Tongue (tissue), 2 donors: ENCODE measurements around the gene PCDHGA1. TPM values are rescaled to one million over a fixed set of nuclear protein-coding genes. Genes with fewer than 3 reads are reported as not detected.
"Not testable (repeated sequence)": the region's sequence is repeated elsewhere in the genome, so short reads cannot be mapped to it uniquely, and the experiment has no call there.

ENCODE experiments used
- DNase-seq: peaks from one replicate; pipeline ENCODE4 v3.0.0-alpha.2; 2015
- total RNA-seq: library from RNA; depleted of rRNA; stranded (reverse); fragments of >200 nt; gene quantifications from one replicate; pipeline ENCODE4 v1.2.3, GENCODE V29; 2014

PCDHGA1 gene
- 1.8 TPM for total RNA-seq

DNA sequence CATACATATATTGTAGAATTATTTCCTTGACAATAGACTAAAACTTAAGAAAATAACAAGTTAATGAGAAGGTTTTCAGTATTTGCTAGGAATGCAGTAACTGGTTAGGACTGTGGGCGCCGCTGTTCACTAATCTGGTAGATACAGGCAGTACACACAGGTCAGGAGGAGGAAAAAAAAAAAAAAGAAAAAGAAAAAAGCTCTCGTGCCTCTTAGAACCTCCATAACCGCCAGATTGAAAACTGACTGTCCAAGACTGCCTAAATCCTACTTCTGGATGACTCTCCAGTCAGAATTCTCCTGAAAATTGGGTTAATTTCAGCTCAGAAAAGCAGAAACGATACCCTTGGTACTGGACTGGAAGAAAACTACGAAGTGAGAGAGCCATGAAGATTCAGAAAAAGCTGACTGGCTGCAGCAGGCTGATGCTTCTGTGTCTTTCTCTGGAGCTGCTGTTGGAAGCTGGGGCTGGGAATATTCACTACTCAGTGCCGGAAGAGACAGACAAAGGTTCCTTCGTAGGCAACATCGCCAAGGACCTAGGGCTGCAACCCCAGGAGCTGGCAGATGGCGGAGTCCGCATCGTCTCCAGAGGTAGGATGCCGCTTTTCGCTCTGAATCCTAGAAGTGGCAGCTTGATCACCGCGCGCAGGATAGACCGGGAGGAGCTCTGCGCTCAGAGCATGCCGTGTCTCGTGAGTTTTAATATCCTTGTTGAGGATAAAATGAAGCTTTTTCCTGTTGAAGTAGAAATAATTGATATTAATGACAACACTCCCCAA lies at the start of gene PCDHGA1:
Gene PCDHGA1 (plus strand): TSS at position 216 of the 782 bp plus-strand sequence.
- DNase-seq, result no peak

DNA sequence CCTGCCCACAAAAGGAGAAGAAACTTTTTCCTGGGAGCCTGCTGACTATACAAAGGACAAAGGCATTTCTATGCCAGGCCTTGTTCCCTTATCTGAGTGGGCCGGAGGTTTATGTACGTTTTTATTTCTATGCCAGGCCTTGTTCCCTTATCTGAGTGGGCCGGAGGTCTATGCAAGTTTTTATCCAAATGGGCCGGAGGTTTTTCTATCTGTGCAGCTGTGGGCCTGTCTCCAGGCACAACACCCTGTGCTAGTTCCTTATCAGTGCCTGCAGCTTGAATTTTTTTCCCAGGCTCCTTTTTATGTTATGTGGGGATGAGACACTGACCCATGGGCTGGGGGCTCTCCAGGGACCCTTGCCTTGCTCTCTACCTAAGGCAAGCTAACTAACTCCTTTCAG lies 31.9 kb upstream of the PCDHGA1 start:
- DNase-seq, result no peak

DNA sequence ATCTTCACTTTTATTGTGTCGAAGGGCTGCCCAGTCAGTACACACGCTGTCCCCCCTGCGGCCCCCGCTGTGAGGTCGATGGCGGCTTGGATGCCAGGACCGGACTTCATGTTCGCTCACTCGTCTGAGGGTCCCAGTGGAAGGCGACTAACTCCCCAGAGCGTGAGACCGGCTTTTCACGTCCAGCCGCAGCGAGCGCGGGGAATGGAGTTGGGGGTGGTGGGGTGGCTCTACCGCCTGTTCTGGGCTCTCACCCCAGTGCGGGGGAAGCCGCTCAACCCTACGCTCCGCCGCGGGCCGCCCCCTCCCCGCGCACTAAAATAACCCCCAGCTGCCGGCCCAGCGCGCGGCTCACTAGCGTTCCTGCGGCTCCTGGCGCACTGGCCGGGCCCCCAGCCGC lies 26.6 kb upstream of the PCDHGA1 start, which contains the start of gene SLC25A2:
Gene SLC25A2 (minus strand): TSS at position 294 of the 400 bp plus-strand sequence. CDS start 184 bp downstream, at position 110.
- no peak for DNase-seq

DNA sequence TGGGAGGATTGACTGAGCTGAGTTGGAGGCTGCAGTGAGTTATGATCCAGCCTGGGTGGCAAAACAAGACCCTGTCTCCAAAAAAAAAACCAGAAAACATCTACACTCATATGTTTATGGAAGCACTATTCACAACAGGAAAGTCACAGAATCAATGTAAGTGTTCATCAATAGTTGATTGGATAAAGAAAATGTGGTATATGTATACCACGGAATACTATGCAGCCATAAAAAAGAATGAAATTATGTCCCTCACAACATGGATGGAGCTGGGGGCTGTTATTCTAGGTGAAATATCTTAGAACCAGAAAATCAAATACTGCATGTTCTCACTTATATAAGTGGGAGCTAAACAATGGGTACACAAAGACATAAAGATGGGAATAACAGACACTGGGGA lies 23.7 kb upstream of the PCDHGA1 start:
- DNase-seq, result no peak

DNA sequence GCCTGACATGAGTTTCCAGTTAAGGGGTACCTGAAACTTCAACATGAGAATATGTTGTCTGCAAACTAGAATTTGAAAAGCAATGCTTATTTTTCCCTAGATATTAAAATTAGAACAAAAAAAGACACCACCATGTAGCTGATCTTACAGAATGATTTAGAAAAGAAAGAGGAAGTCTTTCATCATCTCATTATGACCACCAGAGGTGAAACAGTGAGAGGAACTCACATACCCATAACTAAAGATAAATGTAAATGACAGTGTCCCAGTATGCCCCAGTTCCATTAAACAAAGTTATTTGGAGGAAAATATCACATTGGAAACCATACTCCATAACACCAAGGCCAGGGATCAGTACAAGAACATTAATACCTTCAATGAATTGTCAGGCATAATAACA lies 16.6 kb upstream of the PCDHGA1 start:
- DNase-seq, result no peak

DNA sequence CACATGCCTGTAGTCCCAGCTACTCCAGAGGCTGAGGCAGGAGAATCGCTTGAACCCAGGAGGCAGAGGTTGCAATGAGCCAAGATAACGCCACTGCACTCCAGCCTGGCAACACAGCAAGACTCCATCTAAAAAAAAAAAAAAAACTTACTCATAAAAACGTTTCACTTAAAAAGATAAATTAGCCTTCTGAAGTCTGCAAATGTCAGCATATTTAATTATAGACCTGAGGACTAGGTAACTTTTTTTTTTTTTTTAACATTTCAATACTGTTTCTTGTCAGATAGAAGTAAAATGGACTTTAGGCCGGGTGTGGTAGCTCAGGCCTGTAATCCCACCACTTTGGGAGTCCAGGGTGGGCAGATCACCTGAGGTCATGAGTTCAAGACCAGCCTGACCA lies 13.4 kb upstream of the PCDHGA1 start:
- DNase-seq, result not testable (repeated sequence)

DNA sequence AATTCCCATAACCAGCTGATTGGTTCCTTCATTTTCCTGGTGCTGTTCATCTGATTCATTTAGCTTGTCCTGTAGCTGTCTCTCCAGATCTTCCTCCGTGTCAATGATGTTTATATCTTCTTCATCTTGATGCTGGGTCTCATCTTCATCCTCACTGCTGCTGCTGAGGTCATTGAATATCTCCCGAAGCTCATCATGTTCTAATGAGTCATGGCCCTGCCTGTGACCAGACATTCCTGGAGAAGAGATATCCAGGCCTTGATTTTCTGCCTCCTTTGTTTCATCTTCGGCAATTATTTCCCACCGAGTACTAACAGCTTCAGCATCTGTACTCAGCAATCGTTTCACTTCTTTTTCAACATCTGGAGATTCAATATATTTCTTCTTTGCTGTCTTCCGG lies 11.1 kb upstream of the PCDHGA1 start:
- DNase-seq, result no peak

DNA sequence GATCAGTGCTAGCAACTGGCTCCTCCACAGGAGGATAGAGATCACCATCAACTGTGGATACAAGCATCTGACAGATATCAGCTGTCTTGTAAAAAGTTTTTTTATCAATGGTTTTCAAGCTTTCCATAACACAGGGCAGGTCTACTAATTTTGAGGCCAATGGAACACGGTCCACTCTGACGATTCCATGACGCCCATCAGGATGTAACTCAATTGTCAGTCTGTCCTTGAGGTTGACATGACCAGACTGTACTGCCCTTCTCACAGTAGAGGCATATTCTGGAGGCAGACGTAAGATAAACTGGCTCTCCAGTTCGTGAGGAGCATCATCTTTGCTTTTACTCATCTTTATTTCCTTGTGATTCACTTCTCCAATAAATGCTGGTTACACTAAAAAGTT lies 10.6 kb upstream of the PCDHGA1 start:
- DNase-seq, result no peak

DNA sequence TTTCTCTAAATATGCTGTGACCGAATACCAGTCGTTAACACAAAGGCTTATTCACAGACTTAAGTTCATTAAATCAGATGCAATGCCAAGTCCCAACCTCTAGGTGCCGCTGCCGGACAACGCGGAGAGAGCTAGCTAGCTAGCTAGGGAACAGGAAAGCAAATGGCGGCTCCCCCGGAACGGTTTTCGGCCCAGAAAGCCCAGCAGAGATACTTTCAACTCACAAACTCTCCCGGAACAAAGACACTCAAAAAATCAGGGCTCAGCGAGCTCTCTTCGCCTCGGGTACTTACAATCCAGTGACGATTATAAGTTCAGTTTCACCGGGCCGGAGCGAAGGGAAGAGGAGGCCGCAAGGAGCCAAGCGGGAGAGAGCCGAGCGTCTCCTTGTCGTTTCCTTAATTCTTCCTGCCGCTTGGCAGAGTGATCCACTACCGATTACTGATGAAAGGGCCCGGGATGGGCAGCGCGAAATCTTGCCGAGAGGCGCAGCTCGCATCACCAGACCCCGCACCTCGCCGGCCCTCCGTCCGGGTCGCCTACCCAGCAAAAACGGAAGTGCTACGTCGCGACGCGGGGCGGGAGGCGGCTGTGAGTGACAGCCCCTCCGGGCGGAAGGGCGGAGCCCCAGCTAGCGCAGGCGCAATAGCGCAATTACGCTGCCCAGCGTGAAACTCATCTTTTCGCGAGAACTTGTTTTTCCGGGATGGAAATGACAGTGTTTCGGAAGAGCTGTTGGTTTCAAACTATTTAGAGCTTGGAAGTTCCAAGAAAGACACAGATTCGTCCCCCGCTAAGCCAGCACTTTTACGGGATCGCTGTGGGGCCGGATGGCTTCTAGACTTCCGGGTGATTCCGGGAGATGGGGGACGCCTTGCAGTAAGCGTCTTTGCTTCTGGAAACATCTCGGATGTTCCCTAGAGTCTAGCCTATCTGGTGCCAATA lies 9.8 kb upstream of the PCDHGA1 start, which contains the start of gene TAF7:
Gene TAF7 (minus strand): TSS at position 560 of the 945 bp plus-strand sequence. CDS start 740 bp downstream, outside the sequence.
- peak; percentile 97 for DNase-seq

DNA sequence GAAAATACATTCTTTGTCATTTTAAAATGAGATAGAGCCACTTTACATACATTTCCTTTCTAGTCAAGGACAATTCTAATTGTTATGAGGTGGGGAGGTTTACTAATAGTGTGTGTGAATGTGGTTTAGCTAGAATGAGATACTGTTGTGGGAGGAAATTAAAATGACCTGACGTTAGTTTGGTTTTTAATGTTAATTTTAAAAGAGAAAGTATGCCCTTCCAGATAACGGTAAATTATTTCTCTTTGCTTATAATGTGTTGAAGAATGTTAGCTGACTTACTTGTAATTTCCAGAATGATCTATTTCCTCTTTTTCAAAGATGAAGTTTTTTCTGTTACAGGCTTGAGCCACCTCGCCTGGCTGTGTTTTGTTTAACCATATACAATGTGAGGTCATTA lies 8.1 kb upstream of the PCDHGA1 start:
- no peak for DNase-seq

DNA sequence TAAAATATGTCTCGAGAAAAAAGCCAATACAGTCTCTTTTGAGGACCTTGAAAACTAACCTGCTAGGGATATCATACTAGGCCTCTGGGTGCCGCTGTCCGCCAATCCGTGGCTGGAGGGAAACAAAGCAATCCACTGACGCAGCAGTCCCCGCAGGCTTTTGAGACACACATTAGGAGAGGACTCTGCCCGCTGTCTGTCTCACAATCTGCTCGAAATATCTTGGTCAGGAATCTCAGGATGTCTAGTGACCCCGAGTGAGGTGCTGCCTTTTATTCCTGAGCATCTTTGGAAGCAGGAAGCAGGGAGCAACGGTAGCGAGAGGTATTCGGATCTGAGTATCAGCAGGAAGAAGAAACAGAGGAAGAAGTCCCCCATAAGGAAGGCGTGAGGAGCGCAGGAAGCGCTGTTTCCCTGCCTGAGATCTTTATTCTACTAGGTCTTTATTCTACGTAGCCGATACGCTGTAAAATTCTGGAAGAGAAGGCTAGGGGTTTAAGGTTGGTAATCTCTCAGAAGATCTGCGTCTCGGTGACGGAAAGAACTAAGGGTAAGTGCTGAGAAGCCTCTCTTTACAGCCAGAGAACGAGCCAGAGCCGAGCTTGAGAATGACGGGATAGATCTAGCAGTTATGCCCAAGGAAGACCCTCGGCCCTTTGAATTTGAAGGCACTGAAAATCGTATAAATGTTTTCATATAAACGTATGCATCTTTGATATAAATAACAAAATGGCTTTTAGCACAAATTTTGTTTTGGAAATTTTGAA lies 4.0 kb upstream of the PCDHGA1 start:
- peak; percentile 55 for DNase-seq

DNA sequence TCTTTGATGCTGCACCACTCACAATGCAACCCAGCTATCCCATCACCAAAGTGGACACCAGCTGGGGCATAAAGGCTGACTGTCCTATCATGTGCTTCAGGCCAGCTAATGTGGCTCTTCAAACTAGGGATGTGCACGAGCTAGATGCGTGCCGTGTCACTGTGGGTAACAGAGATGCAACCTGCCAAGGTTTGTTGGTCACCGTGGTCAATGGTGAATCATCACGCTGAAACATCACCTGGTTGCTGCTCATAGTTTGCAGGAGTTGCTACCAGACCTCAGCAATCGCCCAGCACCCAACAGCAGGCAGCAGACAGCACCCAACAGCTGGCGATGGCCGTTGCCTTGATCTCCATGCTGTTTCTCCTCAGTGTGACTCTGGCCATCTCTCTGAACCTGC lies 2.1 kb upstream of the PCDHGA1 start:
- no peak for DNase-seq

DNA sequence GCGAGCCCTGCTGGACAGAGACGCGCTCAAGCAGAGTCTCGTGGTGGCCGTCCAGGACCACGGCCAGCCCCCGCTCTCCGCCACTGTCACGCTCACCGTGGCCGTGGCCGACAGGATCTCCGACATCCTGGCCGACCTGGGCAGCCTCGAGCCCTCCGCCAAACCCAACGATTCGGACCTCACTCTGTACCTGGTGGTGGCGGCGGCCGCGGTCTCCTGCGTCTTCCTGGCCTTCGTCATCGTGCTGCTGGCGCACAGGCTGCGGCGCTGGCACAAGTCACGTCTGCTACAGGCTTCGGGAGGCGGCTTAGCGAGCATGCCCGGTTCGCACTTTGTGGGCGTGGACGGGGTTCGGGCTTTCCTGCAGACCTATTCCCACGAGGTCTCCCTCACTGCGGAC lies 2.3 kb downstream of the PCDHGA1 start:
- DNase-seq, result not testable (repeated sequence)

DNA sequence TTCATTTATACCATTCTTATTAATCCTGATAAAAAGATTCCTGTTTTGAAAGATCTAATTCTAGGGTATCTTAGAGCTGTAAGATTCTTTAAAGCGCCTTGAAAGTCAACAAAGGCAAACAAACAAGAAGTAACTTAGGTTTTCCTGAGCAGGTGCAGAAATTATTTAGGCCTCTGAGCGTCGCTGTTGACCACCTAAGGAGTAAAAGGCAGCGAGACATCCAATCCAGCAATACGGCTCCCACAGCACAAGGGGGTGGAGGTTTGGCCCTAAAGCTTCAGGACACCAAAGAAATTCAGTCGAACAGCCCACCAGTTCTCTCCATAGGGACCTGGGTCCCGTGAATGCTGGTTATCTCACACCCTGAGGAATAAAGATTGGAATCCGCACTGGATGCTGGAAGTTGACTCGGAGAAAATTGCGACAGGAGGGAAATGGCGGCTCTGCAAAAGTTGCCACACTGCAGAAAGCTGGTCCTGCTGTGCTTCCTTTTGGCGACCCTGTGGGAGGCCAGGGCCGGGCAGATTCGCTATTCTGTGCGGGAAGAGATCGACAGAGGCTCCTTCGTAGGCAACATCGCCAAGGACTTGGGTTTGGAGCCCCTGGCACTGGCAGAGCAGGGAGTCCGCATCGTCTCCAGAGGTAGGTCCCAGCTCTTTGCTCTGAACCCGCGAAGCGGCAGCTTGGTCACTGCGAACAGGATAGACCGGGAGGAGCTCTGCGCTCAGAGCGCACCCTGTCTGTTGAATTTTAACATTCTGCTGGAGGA lies 8.4 kb downstream of the PCDHGA1 start, which contains the start of gene PCDHGA2:
Gene PCDHGA2 (plus strand): TSS at position 223 of the 769 bp plus-strand sequence.
- peak; percentile 59 for DNase-seq

DNA sequence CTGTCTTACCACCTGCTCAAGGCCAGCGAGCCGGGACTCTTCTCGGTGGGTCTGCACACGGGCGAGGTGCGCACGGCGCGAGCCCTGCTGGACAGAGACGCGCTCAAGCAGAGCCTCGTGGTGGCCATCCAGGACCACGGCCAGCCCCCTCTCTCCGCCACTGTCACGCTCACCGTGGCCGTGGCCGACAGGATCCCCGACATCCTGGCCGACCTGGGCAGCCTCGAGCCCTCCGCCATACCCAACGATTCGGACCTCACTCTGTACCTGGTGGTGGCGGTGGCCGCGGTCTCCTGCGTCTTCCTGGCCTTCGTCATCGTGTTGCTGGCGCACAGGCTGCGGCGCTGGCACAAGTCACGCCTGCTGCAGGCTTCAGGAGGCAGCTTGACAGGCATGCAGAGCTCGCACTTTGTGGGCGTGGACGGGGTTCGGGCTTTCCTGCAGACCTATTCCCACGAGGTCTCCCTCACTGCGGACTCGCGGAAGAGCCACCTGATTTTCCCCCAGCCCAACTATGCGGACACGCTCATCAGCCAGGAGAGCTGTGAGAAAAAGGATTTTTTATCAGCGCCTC lies 10.6 kb downstream of the PCDHGA1 start:
- DNase-seq, result not testable (repeated sequence)

DNA sequence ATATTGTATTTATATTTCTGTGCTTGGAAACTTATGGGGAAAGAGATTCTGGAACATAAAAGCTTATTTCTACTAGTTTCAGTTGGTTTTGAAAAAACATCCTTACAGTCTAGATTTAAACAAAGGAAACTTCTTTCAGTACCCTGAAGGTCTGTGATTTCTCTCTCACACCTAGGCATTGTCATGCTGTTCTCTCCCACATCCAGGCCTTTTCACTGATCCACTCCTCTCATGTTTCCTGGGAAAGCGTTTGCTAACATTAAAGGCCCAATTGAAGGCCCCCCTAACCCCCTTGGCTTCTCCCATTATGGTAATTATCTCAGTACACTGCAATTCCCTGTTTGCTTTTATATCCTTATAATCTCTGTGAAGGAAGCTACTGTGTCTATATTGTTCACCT lies 12.5 kb downstream of the PCDHGA1 start:
- DNase-seq, result no peak

DNA sequence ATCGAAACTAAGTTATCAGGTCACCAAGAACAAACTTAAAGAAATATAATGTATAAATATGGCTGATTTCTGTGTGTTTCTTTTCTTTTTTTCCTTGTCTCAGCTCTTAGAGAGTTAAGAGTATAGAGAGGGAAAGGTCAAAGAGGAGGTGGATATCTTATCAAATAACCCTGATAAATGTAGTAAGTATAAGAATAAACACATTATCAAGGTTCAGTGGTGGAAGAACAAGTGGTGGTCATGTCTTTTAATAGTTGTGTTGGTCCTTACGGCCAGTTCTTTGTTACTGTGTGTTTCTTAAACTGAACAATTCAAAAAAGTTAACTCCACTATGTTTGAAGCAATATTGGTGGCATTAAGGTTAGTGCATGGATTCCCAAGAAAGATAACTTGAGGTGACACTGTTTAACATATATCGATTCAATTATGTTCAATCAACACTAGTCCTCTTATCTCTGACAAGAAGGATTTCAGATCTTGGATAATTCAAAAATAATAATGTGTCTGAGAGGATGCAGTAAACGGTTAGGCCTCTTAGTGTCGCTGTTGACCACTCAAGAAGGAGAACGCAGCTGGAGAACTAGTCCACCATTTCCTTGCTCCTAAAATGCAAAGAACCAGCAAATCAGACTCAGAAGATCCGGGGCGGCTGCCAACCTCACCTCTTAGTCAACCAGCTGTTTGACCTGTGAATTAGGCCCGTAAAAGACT lies 13.1 kb downstream of the PCDHGA1 start, which contains the start of gene PCDHGA3:
Gene PCDHGA3 (plus strand): TSS at position 588 of the 711 bp plus-strand sequence. CDS start 205 bp downstream, outside the sequence.
- peak; percentile 20 for DNase-seq

DNA sequence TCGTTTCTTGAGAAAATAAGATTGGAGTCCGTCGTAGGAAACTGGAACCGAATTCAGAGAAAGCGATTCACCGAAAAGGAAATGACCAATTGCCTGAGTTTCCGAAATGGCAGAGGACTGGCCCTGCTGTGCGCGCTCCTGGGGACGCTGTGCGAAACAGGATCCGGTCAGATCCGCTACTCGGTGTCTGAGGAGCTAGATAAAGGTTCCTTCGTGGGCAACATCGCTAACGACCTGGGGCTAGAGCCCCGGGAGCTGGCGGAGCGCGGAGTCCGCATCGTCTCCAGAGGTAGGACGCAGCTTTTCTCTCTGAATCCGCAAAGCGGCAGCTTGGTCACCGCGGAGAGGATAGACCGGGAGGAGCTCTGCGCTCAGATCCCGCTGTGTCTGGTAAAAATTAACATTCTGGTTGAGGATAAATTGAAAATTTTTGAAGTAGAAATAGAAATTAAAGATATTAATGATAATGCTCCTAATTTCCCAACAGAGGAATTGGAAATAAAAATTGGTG lies 13.7 kb downstream of the PCDHGA1 start:
- no peak for DNase-seq

DNA sequence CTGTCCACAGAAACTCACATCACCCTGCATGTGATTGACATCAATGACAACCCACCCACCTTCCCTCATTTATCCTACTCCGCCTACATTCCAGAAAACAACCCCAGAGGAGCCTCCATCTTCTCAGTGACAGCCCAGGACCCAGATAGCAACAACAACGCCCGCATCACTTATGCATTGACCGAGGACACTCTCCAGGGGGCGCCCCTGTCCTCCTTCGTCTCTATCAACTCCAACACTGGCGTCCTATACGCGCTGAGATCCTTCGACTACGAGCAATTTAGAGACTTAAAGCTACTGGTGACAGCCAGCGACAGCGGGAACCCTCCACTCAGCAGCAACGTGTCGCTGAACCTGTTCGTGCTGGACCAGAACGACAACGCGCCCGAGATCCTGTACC lies 15.0 kb downstream of the PCDHGA1 start:
- no peak for DNase-seq

DNA sequence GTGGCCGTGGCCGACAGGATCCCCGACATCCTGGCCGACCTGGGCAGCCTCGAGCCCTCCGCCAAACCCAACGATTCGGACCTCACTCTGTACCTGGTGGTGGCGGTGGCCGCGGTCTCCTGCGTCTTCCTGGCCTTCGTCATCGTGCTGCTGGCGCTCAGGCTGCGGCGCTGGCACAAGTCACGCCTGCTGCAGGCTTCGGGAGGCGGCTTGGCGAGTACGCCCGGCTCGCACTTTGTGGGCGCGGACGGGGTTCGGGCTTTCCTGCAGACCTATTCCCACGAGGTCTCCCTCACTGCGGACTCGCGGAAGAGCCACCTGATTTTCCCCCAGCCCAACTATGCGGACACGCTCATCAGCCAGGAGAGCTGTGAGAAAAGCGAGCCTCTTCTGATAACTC lies 15.7 kb downstream of the PCDHGA1 start:
- not testable (repeated sequence) for DNase-seq
